SK-N-SH treated with all-trans-retinoic acid at 6 μM for 48 hours (cell line): Measurements from ENCODE around the gene OXCT2.

ENCODE experiments used
- ATAC-seq: fragments of 200-7000 bp; cut with Tn5 transposase; 3 replicates; pipeline ENCODE4 v1.9.1; 2020; ENCODE audit warnings: mild to moderate bottlenecking, moderate library complexity
- ARNTL ChIP-seq: fragments of 450-650 bp; formaldehyde crosslinking; IDR thresholded peaks from 2 replicates; pipeline ENCODE4 v1.5.0; 2020; ENCODE audit warnings: low read depth, mild to moderate bottlenecking, moderate library complexity, borderline replicate concordance
- BACH2 ChIP-seq: fragments of 250-450 bp; sonication (Bioruptor Pico); IDR thresholded peaks from 2 replicates; pipeline ENCODE4 v1.9.0; 2021; ENCODE audit warnings: mild to moderate bottlenecking, borderline replicate concordance
- CREB5 ChIP-seq: fragments of 250-450 bp; sonication (Bioruptor Pico); IDR thresholded peaks from 2 replicates; pipeline ENCODE4 v1.5.1; 2020; ENCODE audit warnings: low read depth, mild to moderate bottlenecking, moderate library complexity
- CSDC2 ChIP-seq: fragments of 250-450 bp; sonication (Bioruptor Pico); IDR thresholded peaks from 2 replicates; pipeline ENCODE4 v1.5.0; 2020; ENCODE audit warnings: mild to moderate bottlenecking, moderate library complexity
- ESRRG ChIP-seq: fragments of 250-450 bp; sonication (Bioruptor Pico); IDR thresholded peaks from 2 replicates; pipeline ENCODE4 v1.6.1; 2021; ENCODE audit warnings: mild to moderate bottlenecking
- GLIS3 ChIP-seq: fragments of 250-450 bp; sonication (Bioruptor Pico); IDR thresholded peaks from 2 replicates; pipeline ENCODE4 v1.5.0; 2020; ENCODE audit warnings: mild to moderate bottlenecking, moderate library complexity
- ISL1 ChIP-seq: fragments of 250-450 bp; sonication (Bioruptor Pico); IDR thresholded peaks from 2 replicates; pipeline ENCODE4 v2.1.2; 2022; ENCODE audit warnings: mild to moderate bottlenecking, moderate library complexity
- OSR1 ChIP-seq: fragments of 250-450 bp; sonication (Bioruptor Pico); IDR thresholded peaks from 2 replicates; pipeline ENCODE4 v1.8.0; 2022; ENCODE audit warnings: moderate library complexity, mild to moderate bottlenecking, inconsistent platforms
- PPARA ChIP-seq: fragments of 250-450 bp; sonication (Bioruptor Pico); IDR thresholded peaks from 2 replicates; pipeline ENCODE4 v1.5.0; 2020; ENCODE audit warnings: mild to moderate bottlenecking, borderline replicate concordance
- RARB ChIP-seq: fragments of 250-450 bp; sonication (Bioruptor Pico); IDR thresholded peaks from 2 replicates; pipeline ENCODE4 v1.8.0; 2021; ENCODE audit warnings: mild to moderate bottlenecking, moderate library complexity
- SNAI2 ChIP-seq: fragments of 250-450 bp; sonication (Bioruptor Pico); IDR thresholded peaks from 2 replicates; pipeline ENCODE4 v1.5.0; 2020; ENCODE audit warnings: mild to moderate bottlenecking, moderate library complexity
- TCF4 ChIP-seq: fragments of 250-450 bp; sonication (Bioruptor Pico); IDR thresholded peaks from 2 replicates; pipeline ENCODE4 v1.8.0; 2021; ENCODE audit warnings: mild to moderate bottlenecking, moderate library complexity, borderline replicate concordance
- TOX ChIP-seq: fragments of 250-450 bp; sonication (Bioruptor Pico); IDR thresholded peaks from 2 replicates; pipeline ENCODE4 v1.8.0; 2021; ENCODE audit warnings: mild to moderate bottlenecking, moderate library complexity, borderline replicate concordance
- ZC3H10 ChIP-seq: fragments of 250-450 bp; sonication (Bioruptor Pico); IDR thresholded peaks from 2 replicates; pipeline ENCODE4 v1.5.1; 2021; ENCODE audit warnings: mild to moderate bottlenecking, moderate library complexity
- ZFP3 ChIP-seq: fragments of 250-450 bp; sonication (Bioruptor Pico); IDR thresholded peaks from 2 replicates; pipeline ENCODE4 v1.5.0; 2020; ENCODE audit warnings: mild to moderate bottlenecking, moderate library complexity
- ZFP30 ChIP-seq: fragments of 450-650 bp; formaldehyde crosslinking; IDR thresholded peaks from 2 replicates; pipeline ENCODE4 v1.5.0; 2022; ENCODE audit warnings: mild to moderate bottlenecking, moderate library complexity
- ZNF565 ChIP-seq: fragments of 450-650 bp; formaldehyde crosslinking; conservative IDR thresholded peaks from 2 replicates; pipeline ENCODE4 v1.5.0; 2020; ENCODE audit warnings: low read depth, mild to moderate bottlenecking, moderate library complexity
- ZNF70 ChIP-seq: fragments of 450-650 bp; formaldehyde crosslinking; IDR thresholded peaks from 2 replicates; pipeline ENCODE4 v1.5.0; 2020; ENCODE audit warnings: mild to moderate bottlenecking, moderate library complexity
- ZNF8 ChIP-seq: fragments of 450-650 bp; formaldehyde crosslinking; IDR thresholded peaks from 2 replicates; pipeline ENCODE4 v1.5.0; 2020; ENCODE audit warnings: mild to moderate bottlenecking, moderate library complexity
- TF ChIP-seq, protein P1 (sequence below): fragments of 250-450 bp; sonication (Bioruptor Pico); IDR thresholded peaks from 2 replicates; pipeline ENCODE4 v1.8.0; 2020; ENCODE audit warnings: mild to moderate bottlenecking, moderate library complexity, borderline replicate concordance
- TF ChIP-seq, protein P2 (sequence below): fragments of 250-450 bp; sonication (Bioruptor Pico); IDR thresholded peaks from 2 replicates; pipeline ENCODE4 v1.5.1; 2021; ENCODE audit warnings: mild to moderate bottlenecking, moderate library complexity
- TF ChIP-seq, protein P3 (sequence below): fragments of 250-450 bp; sonication (Bioruptor Pico); IDR thresholded peaks from 2 replicates; pipeline ENCODE4 v1.5.0; 2020; ENCODE audit warnings: mild to moderate bottlenecking, moderate library complexity

Gene OXCT2

GRCh38 chr1:39798859-39799769 lies 28.0 kb upstream of the OXCT2 start:
- ATAC-seq, result peak; percentile 29

GRCh38 chr1:39795651-39796050 lies 24.5 kb upstream of the OXCT2 start:
- TF ChIP-seq TOX (CRISPR knock-in tag), result no peak
- TF ChIP-seq TCF4 (CRISPR knock-in tag), result no peak
- TF ChIP-seq CREB5 (CRISPR knock-in tag), result no peak
- TF ChIP-seq CSDC2, result no peak
- no peak for TF ChIP-seq OSR1
- TF ChIP-seq, protein P1, sequence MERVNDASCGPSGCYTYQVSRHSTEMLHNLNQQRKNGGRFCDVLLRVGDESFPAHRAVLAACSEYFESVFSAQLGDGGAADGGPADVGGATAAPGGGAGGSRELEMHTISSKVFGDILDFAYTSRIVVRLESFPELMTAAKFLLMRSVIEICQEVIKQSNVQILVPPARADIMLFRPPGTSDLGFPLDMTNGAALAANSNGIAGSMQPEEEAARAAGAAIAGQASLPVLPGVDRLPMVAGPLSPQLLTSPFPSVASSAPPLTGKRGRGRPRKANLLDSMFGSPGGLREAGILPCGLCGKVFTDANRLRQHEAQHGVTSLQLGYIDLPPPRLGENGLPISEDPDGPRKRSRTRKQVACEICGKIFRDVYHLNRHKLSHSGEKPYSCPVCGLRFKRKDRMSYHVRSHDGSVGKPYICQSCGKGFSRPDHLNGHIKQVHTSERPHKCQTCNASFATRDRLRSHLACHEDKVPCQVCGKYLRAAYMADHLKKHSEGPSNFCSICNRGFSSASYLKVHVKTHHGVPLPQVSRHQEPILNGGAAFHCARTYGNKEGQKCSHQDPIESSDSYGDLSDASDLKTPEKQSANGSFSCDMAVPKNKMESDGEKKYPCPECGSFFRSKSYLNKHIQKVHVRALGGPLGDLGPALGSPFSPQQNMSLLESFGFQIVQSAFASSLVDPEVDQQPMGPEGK (CRISPR knock-in tag), result no peak
- TF ChIP-seq, protein P2, sequence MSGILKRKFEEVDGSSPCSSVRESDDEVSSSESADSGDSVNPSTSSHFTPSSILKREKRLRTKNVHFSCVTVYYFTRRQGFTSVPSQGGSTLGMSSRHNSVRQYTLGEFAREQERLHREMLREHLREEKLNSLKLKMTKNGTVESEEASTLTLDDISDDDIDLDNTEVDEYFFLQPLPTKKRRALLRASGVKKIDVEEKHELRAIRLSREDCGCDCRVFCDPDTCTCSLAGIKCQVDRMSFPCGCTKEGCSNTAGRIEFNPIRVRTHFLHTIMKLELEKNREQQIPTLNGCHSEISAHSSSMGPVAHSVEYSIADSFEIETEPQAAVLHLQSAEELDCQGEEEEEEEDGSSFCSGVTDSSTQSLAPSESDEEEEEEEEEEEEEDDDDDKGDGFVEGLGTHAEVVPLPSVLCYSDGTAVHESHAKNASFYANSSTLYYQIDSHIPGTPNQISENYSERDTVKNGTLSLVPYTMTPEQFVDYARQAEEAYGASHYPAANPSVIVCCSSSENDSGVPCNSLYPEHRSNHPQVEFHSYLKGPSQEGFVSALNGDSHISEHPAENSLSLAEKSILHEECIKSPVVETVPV (CRISPR knock-in tag), result no peak
- no peak for TF ChIP-seq ZNF70 (CRISPR knock-in tag)
- no peak for TF ChIP-seq GLIS3 (CRISPR knock-in tag)
- TF ChIP-seq PPARA (CRISPR knock-in tag), result no peak
- no peak for TF ChIP-seq ZFP3 (CRISPR knock-in tag)
- TF ChIP-seq ZNF8 (CRISPR knock-in tag), result no peak
- TF ChIP-seq ISL1 (CRISPR knock-in tag), result no peak
- TF ChIP-seq, protein P3, sequence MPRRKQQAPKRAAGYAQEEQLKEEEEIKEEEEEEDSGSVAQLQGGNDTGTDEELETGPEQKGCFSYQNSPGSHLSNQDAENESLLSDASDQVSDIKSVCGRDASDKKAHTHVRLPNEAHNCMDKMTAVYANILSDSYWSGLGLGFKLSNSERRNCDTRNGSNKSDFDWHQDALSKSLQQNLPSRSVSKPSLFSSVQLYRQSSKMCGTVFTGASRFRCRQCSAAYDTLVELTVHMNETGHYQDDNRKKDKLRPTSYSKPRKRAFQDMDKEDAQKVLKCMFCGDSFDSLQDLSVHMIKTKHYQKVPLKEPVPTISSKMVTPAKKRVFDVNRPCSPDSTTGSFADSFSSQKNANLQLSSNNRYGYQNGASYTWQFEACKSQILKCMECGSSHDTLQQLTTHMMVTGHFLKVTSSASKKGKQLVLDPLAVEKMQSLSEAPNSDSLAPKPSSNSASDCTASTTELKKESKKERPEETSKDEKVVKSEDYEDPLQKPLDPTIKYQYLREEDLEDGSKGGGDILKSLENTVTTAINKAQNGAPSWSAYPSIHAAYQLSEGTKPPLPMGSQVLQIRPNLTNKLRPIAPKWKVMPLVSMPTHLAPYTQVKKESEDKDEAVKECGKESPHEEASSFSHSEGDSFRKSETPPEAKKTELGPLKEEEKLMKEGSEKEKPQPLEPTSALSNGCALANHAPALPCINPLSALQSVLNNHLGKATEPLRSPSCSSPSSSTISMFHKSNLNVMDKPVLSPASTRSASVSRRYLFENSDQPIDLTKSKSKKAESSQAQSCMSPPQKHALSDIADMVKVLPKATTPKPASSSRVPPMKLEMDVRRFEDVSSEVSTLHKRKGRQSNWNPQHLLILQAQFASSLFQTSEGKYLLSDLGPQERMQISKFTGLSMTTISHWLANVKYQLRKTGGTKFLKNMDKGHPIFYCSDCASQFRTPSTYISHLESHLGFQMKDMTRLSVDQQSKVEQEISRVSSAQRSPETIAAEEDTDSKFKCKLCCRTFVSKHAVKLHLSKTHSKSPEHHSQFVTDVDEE (CRISPR knock-in tag), result no peak
- no peak for TF ChIP-seq ZFP30 (CRISPR knock-in tag)
- no peak for TF ChIP-seq SNAI2
- no peak for TF ChIP-seq RARB (CRISPR knock-in tag)

DNA sequence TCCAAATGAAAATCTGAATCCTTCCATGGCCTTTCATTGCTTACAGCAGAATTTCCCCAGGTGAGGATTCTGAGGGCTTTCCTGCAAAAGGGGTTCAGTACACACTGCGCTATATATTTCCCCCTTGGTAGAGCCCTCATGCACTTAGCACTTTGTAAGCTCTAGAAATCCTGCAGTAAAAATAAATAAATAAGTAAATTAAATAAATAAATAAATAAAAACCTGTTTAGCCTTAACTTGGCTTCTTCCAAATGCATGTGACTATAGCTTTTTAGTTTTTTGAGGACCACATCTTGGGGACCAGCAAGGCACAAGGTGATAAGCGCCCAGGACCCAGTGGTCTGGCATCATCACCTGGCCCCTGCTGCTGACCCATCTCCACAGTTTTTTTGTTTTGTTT lies 20.7 kb upstream of the OXCT2 start:
- no peak for ATAC-seq
- TF ChIP-seq, protein P1 (CRISPR knock-in tag), result no peak
- TF ChIP-seq OSR1 (no peak), ISL1 (CRISPR knock-in tag) (no peak)

More at GRCh38 chr1:39795651-39796050, 24.5 kb upstream of the OXCT2 start:
- ATAC-seq, result no peak

- no peak for ATAC-seq
- TF ChIP-seq ZNF70 (CRISPR knock-in tag) (no peak), PPARA (CRISPR knock-in tag) (no peak), ISL1 (CRISPR knock-in tag) (no peak), GLIS3 (CRISPR knock-in tag) (no peak), TOX (CRISPR knock-in tag) (no peak), CREB5 (CRISPR knock-in tag) (no peak), ZNF8 (CRISPR knock-in tag) (no peak), BACH2 (CRISPR knock-in tag) (no peak), CSDC2 (no peak), OSR1 (no peak), ARNTL (CRISPR knock-in tag) (no peak), ZFP30 (CRISPR knock-in tag) (no peak), ESRRG (no peak), TCF4 (CRISPR knock-in tag) (no peak), ZC3H10 (CRISPR knock-in tag) (no peak), SNAI2 (no peak), ZNF565 (CRISPR knock-in tag) (no peak)
These were observed 18.5 kb upstream of the OXCT2 start for GRCh38 chr1:39789571-39790110.
